Testis (tissue), 3 donors: ENCODE data around the gene PALM2AKAP2. TPM values are rescaled to one million over a fixed set of nuclear protein-coding genes. Genes with fewer than 3 reads are reported as not detected.

Experiments
- DNase-seq: peaks from one replicate; pipeline ENCODE4 v3.0.0-alpha.2; 2019
- H3K27ac ChIP-seq, 2 donors: fragments of 200-600 bp; sonication (generic); one replicate each; pipeline ENCODE4 v1.5.1; 2019
- H3K27me3 ChIP-seq: fragments of 200-600 bp; sonication (generic); one replicate; pipeline ENCODE4 v1.5.1; 2019
- H3K36me3 ChIP-seq: fragments of 200-600 bp; sonication (generic); one replicate; pipeline ENCODE4 v1.5.1; 2017; ENCODE audit warnings: low read depth; ENCODE audit errors: missing control alignments
- H3K4me1 ChIP-seq: fragments of 200-600 bp; sonication (generic); one replicate; pipeline ENCODE4 v1.5.1; 2019
- H3K4me3 ChIP-seq, 2 donors: fragments of 200-600 bp; sonication (generic); one replicate each; pipeline ENCODE4 v1.5.1; 2017 to 2019
- H3K9me3 ChIP-seq: fragments of 200-600 bp; sonication (generic); one replicate; pipeline ENCODE4 v1.5.1; 2017
- CTCF ChIP-seq, 3 experiments: fragments of 450-650 bp in 2 of 3; fragments of 200-600 bp in 1 of 3; sonication (generic) in 1 of 3; IDR thresholded peaks; one replicate each; pipeline ENCODE4 v1.5.1; 2016 to 2019; ENCODE audit warnings: antibody characterized with exemption in 3 of 3, mild to moderate bottlenecking in 2 of 3, moderate library complexity in 1 of 3
- POLR2A ChIP-seq: fragments of 450-650 bp; IDR thresholded peaks from one replicate; pipeline ENCODE4 v1.6.1; 2017; ENCODE audit warnings: antibody characterized with exemption, mild to moderate bottlenecking, moderate library complexity
- WGBS, 2 donors: methylation state at CpG; one replicate each; pipeline ENCODE4 v1.1.5; 2018; 5-methylcytosine and 5-hydroxymethylcytosine counted together
- intact Hi-C: fragments of 100-400 bp; cut with DNase I; formaldehyde crosslinking; loops from one replicate; pipeline ENCODE4 v1.15.1; 2023; ENCODE audit warnings: low total_unique reads
- polyA plus RNA-seq: library from polyadenylated mRNA; stranded (reverse); fragments of 350-450 nt; fragmentation: Illumina TruSeq; extraction: RNeasy Lipid Tissue Mini Kit (QIAGEN cat#74804); gene quantifications from one replicate; pipeline ENCODE4 v1.2.3, GENCODE V29; 2014; ENCODE audit warnings: low read depth, low replicate concordance; ENCODE audit not compliant: insufficient read depth
- total RNA-seq, 2 donors: library from RNA; depleted of rRNA; stranded (reverse); fragments of >200 nt; gene quantifications; one replicate each; pipeline ENCODE4 v1.2.3, GENCODE V29; 2016

PALM2AKAP2 gene
- total and polyA plus RNA-seq, 3 donors from 2014 or later, result 0.25 to 2.3 (median 0.87) TPM

- Histone ChIP-seq H3K27me3 (no peaks in the 10 kb centered on the region), H3K27ac (no peak overlapping the region), H3K4me1 (no peaks in the 10 kb centered on the region), H3K36me3 (no peaks in the 10 kb centered on the region), H3K9me3 (no peaks in the 10 kb centered on the region), H3K4me3 (no peak overlapping the region)
- no peak for DNase-seq
- WGBS, 2 donors, result 87 to 90% methylated on average over 5 of the region's 5 CpGs
- intact Hi-C loops, result no loop called here
- no peak for TF ChIP-seq CTCF (IDR thresholded peaks at IDR 0.05)
- TF ChIP-seq POLR2A, result no peak
These were observed 9.6 kb downstream of the PALM2AKAP2 start for GRCh38 chr9:109789556-109789955.

GRCh38 chr9:109789971-109790370 lies 10.0 kb downstream of the PALM2AKAP2 start:
- WGBS, 2 donors, result 74 to 82% methylated on average over 3 of the region's 3 CpGs
- no peak overlapping the region for H3K4me3 ChIP-seq
- DNase-seq, result no peak
- no peaks in the 10 kb centered on the region for H3K27me3 ChIP-seq
- H3K36me3 ChIP-seq, result no peaks in the 10 kb centered on the region
- no peak overlapping the region for H3K27ac ChIP-seq
- TF ChIP-seq POLR2A, result no peak
- TF ChIP-seq CTCF (IDR thresholded peaks at IDR 0.05), result no peak
- intact Hi-C loops, result no loop called here
- H3K4me1 ChIP-seq, result no peaks in the 10 kb centered on the region
- H3K9me3 ChIP-seq, result no peaks in the 10 kb centered on the region

- WGBS, 2 donors, result 89 to 90% methylated on average over 6 of the region's 6 CpGs
- H3K27ac ChIP-seq, result no peak overlapping the region
- intact Hi-C loops, result no loop called here
These were observed 11.1 kb downstream of the PALM2AKAP2 start for GRCh38 chr9:109791003-109791677.

GRCh38 chr9:109791747-109792146 lies 11.7 kb downstream of the PALM2AKAP2 start:
- DNase-seq, result no peak
- no peaks in the 10 kb centered on the region for H3K4me1 ChIP-seq
- intact Hi-C loops, result no loop called here
- no peaks in the 10 kb centered on the region for H3K9me3 ChIP-seq
- 82 to 87% methylated on average over 1 of the region's 1 CpG for WGBS, 2 donors
- H3K36me3 ChIP-seq, result no peaks in the 10 kb centered on the region
- no peak overlapping the region for H3K4me3 ChIP-seq
- no peak overlapping the region for H3K27ac ChIP-seq
- no peaks in the 10 kb centered on the region for H3K27me3 ChIP-seq
- TF ChIP-seq POLR2A (no peak), CTCF (IDR thresholded peaks at IDR 0.05) (no peak)

More at GRCh38 chr9:109791003-109791677, 11.1 kb downstream of the PALM2AKAP2 start:
- TF ChIP-seq CTCF (IDR thresholded peaks at IDR 0.05) (no peak), POLR2A (no peak)
- Histone ChIP-seq H3K27me3 (no peaks in the 10 kb centered on the region), H3K4me3 (no peak overlapping the region), H3K9me3 (no peaks in the 10 kb centered on the region), H3K36me3 (no peaks in the 10 kb centered on the region), H3K4me1 (no peaks in the 10 kb centered on the region)
- DNase-seq, result no peak

GRCh38 chr9:109792951-109793546 lies 13.1 kb downstream of the PALM2AKAP2 start:
- WGBS, 2 donors, result 72 to 82% methylated on average over 1 of the region's 1 CpG
- no peaks in the 10 kb centered on the region for H3K36me3 ChIP-seq
- H3K4me3 ChIP-seq, result no peak overlapping the region
- DNase-seq, result no peak
- no peaks in the 10 kb centered on the region for H3K9me3 ChIP-seq
- intact Hi-C loops, result no loop called here
- no peaks in the 10 kb centered on the region for H3K4me1 ChIP-seq
- no peaks in the 10 kb centered on the region for H3K27me3 ChIP-seq
- TF ChIP-seq POLR2A (no peak), CTCF (IDR thresholded peaks at IDR 0.05) (no peak)
- H3K27ac ChIP-seq, result no peak overlapping the region
